Mesenteric fat pad (tissue), 1 donor: Measurements from ENCODE around the gene SMYD2. TPM values are rescaled to one million over a fixed set of nuclear protein-coding genes. Genes with fewer than 3 reads are reported as not detected.

Experiments
- DNase-seq: peaks from one replicate; pipeline ENCODE4 v3.0.0-alpha.2; 2020; ENCODE audit warnings: low spot score
- long read RNA-seq: library from polyadenylated mRNA; unstranded; transcript quantifications from one replicate; pipeline ENCODE4 v2.0.0, GENCODE V29; 2020
- total RNA-seq: library from RNA; stranded (reverse); fragmentation: NEBNext Ultra II Directional; extraction: Animal tissue kit (Norgen Biotek cat#: 25700); gene quantifications from one replicate; pipeline ENCODE4 v1.2.1, GENCODE V29; 2021
- donor health status: DM: yes; HTN: yes; CAD: no.

The SMYD2 gene, protein sequence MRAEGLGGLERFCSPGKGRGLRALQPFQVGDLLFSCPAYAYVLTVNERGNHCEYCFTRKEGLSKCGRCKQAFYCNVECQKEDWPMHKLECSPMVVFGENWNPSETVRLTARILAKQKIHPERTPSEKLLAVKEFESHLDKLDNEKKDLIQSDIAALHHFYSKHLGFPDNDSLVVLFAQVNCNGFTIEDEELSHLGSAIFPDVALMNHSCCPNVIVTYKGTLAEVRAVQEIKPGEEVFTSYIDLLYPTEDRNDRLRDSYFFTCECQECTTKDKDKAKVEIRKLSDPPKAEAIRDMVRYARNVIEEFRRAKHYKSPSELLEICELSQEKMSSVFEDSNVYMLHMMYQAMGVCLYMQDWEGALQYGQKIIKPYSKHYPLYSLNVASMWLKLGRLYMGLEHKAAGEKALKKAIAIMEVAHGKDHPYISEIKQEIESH
- 34.4 TPM for total RNA-seq
- long read RNA-seq, transcript SMYD2-201 (12 exons, 1,671 nt), result major isoform, 90 of 113 reads
- long read RNA-seq, partial matches to known transcripts, result 8 of 113 reads
- long read RNA-seq, other reads (novel, unspliced or antisense), result 12 of 113 reads

DNA sequence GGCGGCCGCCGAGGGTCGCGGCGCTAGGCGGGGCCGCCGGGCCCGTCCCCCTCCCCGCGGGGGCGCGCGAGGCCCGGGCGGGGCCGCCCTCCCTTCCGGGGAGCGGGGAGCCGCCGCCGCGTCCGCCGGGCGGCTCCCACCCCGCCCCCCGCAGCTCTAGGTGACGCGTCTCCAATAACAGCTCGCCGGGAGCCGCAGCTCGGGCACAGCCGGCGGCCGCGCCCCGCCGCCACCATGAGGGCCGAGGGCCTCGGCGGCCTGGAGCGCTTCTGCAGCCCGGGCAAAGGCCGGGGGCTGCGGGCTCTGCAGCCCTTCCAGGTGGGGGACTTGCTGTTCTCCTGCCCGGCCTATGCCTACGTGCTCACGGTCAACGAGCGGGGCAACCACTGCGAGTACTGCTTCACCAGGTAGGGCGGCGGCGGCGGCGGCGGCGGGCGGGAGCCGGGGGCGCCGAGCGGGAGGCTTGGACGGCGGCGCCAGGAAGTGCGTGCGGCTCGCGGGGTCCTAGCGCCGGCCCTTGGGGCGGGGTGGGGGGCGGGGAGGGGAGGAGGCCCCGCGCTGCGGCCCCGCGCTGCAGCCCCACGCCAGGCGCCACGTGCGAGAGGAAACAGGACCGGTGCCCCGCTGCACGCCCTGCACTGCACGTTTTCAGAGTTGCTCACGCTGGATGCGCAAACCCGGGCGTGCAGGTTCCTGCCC is at the start of gene SMYD2:
SMYD2 (plus strand) TSS at position 139 of the 699 bp plus-strand sequence; CDS start at position 235, 96 bp downstream.
- no peak for DNase-seq

DNA sequence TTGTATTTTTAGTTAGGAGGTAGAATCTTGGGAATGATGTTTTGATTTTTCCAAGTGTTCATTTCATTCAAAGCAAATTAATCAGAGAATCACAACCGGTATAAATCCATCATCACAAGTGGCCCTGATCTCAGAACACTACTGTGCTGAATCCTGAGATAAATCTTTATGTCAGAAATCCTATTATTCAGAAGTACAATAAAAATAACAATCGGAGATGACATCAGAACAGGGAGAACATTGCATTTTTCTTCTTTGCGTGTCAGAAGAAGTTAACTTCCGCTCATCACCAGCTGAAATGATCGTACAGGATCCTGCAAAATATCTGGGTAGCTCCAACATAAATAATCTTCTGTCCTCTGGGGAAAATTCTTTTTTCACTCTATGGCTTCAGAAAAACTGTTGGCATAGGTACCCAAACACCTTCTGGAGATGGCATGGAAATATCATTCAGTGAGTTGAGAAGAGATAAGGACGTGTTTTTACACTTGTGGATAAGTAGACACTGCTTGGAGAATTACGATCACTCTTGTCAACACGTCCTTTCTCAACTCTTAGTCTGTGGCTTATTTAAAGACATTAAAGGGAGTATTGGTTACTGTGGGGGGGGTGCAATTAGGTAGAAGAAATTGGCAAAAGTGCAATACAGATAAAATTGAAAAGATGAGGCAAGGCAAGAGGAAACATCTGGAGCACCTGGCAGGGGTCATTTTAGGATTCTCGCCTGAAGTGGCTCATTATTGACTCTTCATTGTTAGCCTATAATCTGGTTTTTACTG is 46.9 kb upstream of the SMYD2 start:
- DNase-seq, result no peak

DNA sequence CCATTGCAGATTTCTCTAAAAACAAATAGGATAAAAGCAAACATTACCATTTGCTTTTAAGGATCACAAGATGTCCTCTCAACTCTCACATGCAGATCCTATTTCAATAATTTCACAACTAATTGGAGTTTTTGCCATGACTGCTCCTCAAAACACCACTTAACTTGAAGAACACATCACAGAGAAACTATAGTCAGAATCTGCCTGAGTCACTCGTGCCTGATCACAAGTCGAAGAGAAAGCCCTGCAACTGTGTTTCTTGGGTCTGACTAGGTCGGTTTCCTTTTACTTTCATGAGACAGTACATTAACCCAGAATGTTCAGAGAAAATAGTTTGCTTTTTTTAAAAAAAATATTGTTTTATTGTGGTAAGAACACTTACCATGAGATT is 46.3 kb upstream of the SMYD2 start:
- DNase-seq, result no peak

DNA sequence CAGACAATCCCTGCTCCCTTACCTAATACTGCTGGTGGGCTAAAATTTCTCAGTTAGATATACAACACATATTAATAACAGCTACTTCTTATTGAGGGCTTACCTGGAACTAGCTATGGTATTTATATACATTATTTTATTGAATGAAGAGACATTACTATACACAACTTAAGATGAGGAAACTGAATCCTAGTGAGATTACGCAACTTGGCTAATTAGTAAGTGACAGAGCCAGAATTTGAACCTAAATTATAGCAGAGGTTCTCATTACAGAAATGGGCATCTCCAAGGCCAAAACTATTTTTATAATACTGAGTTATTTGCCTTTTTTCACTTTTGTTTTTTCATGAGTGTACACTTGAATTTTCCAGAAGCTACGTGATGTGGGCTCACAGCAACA is 44.5 kb upstream of the SMYD2 start:
- no peak for DNase-seq

DNA sequence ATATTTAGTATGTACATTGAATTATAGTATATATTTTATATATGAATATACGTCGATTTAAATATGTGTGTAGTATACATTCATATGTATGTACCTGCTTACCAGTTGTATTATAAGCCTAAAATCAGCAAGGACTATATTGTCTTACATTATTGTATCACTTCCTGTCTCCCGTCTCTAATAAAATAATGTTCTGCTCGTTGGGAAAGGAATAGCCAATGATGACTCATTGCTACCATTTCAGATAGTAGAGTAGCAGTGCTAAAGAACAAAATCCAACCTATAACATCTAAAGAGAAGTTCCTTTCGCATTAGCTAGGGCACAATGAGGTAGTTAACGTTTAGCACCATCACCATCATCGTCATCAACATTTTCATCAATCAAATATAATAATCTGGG is 39.9 kb upstream of the SMYD2 start:
- no peak for DNase-seq

DNA sequence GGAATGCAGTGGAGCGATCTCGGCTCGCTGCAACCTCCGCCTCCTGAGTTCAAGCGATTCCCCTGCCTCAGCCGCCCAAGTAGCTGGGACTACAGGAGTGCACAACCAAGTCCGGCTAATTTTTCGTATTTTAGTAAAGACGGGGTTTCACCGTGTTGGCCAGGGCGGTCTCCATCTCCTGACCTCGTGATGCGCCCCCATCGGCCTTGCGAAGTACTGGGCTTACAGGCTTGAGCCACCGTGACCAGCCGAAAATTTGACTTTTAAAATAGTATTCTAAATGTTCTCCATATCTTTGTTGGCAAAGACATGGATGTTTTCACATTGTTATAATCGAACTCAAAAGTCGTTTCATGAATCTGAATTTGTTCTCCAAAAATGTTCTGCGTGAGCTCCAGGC is 36.7 kb upstream of the SMYD2 start:
- no peak for DNase-seq

DNA sequence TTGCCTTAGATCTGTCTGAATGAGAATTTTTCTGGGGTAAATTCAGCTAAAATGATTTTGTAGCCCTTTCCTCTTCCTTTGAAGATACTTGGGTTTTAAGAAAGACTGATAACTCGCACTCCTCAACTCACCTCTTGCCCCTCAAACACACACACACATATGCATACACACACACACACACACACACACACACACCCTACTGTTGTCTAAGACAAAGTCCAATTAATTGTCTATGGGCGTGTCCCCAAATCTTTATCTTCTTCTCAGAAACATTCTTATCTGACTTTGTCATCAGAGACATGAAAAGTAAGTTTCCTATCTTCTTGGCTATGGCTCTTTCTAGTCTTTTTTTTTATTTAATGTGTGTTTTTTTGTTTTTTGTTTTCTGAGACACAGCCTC is 36.1 kb upstream of the SMYD2 start:
- no peak for DNase-seq

DNA sequence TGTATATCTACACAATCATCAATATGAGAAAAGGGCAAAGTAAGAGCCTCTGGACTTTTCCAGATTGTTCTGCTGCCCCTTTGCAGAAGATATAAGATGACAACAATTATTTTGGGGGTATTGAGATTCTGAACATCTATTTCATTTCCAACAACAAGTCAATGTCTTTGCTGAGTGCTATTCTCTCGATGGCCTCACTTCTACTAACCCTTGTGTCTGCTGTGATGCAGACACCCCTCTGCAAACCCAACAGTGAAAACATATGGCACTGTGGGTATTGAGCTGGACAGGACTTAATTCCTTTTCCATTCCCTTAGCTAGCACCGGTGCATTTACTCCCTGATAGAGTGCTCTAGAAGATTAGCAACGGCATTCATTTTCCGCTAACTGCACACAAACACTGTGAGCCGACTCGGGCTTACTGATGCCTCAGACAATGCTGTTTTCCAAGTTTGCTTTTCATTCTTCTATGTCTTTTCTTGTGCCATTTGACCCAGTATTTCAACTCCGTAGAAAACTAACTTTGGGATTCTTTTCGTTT is 33.4 kb upstream of the SMYD2 start:
- no peak for DNase-seq

DNA sequence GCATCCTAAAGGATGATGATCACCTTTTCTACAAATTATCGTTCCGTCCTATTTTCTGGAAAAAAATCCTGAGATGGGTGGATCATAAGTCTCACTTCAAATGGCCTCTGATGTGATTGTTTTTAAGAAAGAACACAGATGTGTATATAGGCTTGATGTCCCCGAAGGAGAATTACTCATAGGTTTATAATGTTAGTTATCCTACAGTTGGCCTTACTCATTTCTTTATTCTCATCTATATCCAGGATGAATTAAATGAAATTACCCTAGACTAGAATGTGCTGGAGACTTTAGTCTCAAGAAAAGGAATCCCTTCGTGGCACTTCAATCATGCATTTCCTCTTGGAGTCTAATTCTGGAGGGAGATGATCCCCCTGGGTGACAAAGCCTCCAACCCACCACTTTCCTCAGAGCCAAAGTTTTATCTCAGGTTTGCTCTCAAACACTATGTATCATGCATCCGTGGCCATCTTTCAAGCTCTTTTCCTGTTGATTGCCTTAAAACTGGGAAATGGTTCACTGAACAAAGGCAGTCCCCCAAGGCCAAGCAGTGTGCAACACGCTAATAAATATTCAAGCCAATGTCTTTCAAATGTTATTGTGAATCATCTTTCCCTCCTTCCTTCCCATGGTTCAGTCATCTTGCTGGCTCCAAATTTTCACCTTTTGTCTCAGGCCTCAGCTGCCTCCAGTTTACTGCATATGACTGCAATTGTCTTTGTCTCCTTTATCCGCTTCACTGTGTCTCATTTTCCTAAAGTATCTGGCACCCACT is 32.5 kb upstream of the SMYD2 start:
- no peak for DNase-seq

DNA sequence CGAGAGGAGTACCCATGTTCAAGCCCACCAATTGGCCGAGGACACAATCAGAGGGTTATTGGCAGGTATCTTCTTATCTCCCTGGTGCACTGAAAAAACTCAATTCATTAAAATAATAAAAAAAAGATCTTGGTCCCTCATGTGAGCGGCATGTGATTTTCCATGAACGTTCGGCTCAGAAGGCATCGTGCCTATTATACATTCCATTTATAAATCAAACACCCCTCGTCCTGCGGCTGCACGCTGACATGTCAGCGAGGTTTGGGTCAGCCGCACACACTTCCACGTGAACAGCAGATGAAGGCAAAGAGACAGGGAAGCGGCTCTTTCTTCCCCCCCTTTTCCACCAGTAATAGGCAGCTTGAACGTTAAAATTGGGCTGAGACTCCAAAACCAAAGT is 31.3 kb upstream of the SMYD2 start:
- DNase-seq, result no peak

DNA sequence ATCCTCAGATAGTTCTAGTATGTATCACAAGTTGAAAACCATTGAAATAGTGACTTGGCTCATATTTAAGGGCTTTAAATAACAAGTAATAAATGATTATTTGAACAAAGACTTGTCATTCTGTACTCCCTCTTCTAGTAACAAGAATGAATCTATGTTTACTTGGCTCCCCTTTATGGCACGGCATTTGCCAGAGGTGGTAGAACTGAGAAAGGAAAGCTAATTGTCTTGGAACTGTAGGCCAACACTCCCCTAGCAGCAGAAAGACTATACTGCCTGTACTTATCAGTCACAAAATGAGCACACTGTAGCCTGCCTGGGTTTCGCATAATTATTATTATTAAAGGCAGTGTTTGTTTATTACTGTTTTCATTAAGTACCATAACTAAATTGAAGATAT is 29.6 kb upstream of the SMYD2 start:
- no peak for DNase-seq

DNA sequence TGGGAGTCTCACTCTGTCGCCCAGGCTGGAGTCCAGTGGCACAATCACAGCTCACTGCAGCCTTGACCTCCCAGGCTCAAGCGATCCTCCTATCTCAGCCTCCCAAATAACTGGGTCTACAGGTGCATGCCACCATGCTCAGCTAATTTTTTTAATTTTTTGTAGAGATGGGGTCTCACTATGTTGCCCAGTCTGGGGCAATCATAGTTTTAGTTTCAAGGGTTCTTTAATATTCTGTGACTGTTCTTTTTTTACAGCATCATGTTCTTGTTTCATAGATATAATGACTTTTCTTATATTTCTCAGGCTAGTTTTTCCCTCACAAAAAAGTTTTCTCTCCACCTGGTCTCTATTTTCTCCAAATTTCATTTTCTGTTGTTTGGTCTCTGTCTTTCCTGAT is 25.4 kb upstream of the SMYD2 start:
- DNase-seq, result no peak

DNA sequence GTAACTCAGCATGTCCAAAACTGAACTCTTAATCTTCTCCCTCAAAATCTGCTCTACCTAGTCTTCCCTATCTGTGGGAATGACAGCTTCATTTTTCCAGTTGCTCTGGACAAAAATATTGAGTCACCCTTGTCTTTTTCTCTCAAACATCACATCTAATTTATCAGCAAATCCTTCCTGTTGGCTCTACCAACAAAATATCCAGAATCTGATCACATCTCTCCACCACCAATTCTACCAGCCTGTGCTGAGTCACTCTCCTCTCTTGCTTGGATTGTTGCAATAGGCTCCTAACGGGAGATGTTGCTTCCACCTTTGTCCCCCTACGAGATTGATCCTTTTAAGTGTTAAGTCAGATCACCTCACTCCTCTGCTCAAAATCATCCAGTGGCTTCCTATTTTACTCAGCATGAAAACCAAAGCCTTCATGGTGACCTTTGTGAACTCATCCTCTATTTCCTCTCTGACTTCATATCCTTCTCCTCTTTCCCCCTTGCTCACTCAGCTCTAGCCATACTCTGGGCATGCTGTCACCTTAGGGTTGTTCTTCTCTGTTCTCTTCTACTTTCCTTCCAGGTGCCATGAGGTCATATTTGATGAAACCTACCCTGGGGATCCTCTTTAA is 21.5 kb upstream of the SMYD2 start:
- no peak for DNase-seq

DNA sequence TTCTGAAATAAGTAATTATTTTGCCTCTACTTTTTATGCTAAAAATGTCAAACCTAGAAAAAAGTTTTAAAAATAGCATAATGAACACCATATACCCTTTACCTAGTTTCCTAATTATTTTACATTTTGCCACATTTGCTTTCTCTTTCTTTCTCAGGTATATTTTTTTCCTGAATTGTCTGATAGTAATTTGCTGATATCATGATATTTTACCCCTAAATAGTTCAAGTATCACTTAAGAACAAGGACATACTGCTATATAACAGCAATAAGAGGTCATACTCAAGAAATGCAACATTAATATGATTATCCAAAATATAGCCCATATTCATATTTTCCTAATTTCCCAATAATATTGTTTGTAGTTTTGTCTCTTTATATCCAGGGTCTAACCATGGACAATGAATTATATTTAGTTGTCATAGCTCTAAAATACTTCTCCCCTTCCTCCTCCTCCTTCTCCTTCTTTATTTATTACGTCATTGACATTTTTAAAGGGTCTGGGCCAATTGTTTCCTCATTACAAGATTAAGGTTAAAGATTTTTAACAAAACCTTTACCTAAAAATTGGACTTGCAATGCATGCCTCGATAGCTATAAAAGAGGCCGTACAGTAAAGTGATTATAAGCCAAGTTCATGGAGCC is 20.3 kb upstream of the SMYD2 start:
- DNase-seq, result no peak

DNA sequence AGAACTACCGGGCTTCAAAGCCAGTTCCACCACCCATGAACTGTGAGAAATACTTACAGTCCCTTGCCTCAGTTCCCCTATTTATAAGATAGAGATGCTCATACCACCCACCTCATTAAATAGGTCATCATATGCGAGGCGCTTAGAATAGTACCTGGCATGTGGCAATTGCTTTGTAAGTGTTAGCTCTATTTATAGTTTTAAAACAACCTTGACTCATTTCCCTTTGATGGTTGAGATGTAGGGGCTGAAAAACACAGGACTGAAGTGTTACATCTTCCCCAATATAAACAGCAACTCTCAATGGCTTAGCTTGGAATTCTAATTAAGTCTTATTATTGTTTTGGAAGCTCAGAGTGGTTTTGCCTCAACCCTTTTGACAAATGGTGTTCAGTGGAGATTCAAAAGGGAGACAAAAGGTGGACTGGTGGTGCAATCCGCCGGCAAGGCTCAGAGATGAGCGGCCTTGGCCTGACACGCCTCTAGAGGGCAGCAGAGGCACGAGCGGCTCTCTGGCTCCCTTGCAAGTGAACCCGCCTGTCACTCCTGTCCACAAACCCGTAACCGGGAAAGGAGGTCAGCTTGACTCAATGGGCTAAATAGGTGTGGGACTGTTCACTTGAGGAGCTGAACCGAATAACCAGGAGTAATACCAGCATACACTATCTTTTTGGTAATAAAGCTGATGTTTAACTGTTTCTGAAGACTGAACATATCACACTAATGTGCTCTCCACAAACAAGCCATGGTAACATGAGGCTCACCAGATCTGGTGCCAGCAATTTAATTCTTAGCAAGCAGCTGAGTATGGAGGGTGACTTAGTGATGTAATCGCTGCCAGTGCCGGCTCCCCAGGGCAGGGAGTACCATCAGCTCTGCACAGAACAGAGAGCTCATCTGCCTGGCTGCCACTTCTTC is 19.5 kb upstream of the SMYD2 start:
- peak; percentile 91 for DNase-seq

DNA sequence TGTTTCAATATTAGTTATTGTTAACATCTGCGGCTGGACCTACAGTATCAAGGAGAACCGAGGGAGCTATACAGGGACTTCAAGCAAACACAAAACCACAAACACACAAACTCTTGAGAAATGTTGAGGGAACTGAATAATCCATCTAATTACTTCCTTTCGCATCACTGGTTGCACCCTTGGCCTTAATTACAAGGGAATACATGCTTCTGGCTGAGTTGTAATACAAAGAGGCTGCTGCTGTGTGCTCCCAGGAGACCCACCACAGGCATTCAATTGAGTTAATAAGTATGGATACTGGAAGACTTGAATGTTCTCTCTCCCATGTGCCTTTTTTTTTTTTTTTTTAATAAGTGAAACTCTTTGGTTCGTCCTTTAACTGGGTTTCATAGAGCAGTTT is 16.8 kb upstream of the SMYD2 start:
- no peak for DNase-seq

DNA sequence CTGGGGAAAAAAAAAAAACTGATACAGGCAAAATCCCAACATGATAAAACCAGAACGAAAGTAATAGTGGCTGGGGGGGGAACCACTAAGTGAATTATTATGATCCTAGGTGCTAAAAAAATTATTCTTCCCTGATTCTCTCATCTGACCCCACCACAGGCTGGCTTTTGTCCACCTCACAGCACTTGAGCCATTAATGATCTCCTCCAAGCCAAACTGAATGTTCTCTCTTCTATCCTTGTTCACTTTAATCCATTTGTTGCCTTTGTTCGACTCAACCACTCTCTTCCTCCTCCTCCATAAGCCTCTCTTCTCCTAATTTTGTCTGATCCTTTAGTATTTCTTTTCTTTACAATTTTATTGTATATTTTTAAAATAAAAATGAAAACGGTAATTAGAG is 16.0 kb upstream of the SMYD2 start:
- DNase-seq, result no peak

DNA sequence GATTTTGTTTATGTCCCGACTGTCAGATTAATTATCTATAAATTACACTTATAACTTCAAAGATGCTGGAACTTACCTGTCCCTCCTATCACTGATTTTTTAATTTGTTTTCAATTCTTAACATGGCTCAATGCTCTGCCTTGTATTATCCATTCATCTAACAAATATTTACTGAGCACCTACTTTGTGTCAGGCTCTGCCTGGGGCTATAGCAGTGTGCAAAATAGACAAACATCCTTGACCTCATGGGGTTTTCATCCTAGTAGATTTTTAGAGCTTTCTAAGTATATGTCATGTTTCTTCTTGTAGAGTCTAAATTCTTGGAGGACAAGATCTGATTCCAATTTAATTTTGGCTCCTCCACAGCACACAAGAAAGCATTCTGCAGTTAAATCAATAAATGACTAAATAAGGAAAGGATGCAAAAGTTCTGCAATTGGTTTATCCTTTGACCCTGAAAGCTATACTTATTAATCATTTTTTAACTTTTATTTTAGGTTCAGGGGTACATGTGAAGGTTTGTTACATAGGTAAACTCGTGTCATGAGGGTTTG is 10.8 kb upstream of the SMYD2 start:
- DNase-seq, result no peak
